NT2/D1 (cell line): ENCODE results near the gene CHRNB2.

Experiments
- YY1 ChIP-seq: IDR thresholded peaks from 2 replicates; pipeline ENCODE4 v1.6.1; 2011; ENCODE audit not compliant: insufficient read length, insufficient read depth
- ZNF274 ChIP-seq: IDR thresholded peaks from 2 replicates; pipeline ENCODE4 v1.6.1; 2011; ENCODE audit warnings: mild to moderate bottlenecking, low read depth, low read length

GRCh38 chr1:154553056-154554030 is 14.2 kb upstream of the CHRNB2 start:
- no peak for TF ChIP-seq ZNF274
- TF ChIP-seq YY1 = no peak
